Frontal cortex (tissue), 4 donors: ENCODE data around the gene HNRNPA3. TPM values are rescaled to one million over a fixed set of nuclear protein-coding genes. Genes with fewer than 3 reads are reported as not detected.
"Not testable (repeated sequence)": the region's sequence is repeated elsewhere in the genome, so short reads cannot be mapped to it uniquely, and the experiment has no call there.

ENCODE experiments used
- DNase-seq, 2 donors: peaks; one replicate each; pipeline ENCODE4 v3.0.0; 2012; ENCODE audit warnings: low spot score in 2 of 2
- FAIRE-seq: peaks from 2 replicates; lab custom pipeline; 2012; peaks lifted over from hg19 to GRCh38; lab: Jason Lieb, UNC
- total RNA-seq: library from RNA; depleted of rRNA; stranded (reverse); fragments of >200 nt; gene quantifications from one replicate; pipeline ENCODE4 v1.2.3, GENCODE V29; 2014
- donor health status: control.
- donor health status: control.
- donor health status: control.

Gene HNRNPA3
- total RNA-seq, 1 donor from 2014 or later: 63.2 TPM

GRCh38 chr2:177187631-177188312, 24.8 kb upstream of the HNRNPA3 start:
- DNase-seq (no peak), FAIRE-seq (no peak)

DNA sequence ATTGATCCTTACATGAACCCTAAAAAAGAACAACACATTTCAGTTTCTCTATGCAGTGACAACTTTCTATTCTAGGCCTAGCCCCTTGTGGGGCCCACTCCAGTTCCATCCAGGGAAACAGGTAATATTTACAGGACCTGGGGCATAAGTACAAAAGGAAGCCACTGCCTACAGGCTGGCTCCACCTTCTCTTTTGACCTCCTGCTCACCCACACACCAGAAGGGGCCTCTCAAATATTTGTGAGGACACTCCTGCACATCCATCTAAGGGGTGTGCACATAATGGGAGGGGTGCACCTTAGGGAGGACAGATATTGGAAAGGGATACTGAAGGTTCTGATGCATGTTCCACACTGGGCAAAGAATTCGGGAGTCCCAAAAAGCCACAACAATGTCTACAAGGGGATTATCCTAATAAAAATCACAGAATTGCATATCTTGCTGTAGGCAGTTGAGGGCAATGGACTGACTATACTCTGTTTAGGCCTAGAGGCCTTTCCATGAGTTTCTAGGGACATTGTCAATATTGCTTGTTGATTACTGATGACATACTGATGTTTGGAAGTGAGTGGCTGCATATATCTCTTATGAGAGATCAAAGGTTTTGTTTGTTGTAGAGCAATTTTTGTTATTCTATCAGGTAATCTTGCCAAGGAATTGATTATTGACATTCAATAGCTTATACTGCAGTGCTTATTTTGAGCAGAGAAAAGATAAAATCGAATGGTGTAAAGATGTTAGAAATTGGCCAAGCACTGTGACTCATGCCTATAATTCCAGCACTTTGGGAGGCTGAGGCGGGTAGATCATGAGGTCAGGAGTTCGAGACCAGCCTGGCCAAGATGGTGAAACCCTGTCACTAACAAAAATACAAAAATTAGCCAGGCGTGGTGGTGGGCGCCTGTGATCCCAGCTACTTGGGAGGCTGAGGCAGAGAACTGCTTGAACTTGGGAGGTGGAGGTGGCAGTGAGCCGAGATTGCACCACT, 23.8 kb upstream of the HNRNPA3 start:
- DNase-seq (no peak), FAIRE-seq (no peak)

- DNase-seq (no peak), FAIRE-seq (no peak)
Observed at GRCh38 chr2:177190941-177191340, 21.7 kb upstream of the HNRNPA3 start.

- DNase-seq (no peak), FAIRE-seq (no peak)
Observed at GRCh38 chr2:177192788-177193187, 19.8 kb upstream of the HNRNPA3 start.

- no peak for FAIRE-seq
Observed at GRCh38 chr2:177193240-177193639, 19.4 kb upstream of the HNRNPA3 start.

DNA sequence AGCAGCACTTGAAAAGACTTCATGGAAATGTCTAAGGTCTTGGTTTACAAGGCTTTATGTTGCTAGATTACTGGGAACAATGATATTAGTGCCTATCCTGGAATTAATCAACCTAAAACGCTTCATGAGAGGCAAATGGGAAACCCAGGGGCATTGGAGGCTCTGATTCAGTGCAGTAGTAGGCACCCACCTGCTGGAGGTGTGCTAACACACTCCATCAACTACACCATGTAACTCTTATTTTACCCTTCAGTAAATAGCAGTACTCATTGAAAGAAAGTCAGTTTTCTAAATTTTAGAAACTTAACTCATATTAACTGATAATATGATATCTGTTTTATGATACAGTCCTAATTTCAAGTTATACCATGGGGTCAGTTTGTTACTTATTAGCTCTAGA, 17.4 kb upstream of the HNRNPA3 start:
- FAIRE-seq (no peak), DNase-seq (no peak)

More at GRCh38 chr2:177193240-177193639, 19.4 kb upstream of the HNRNPA3 start:
- no peak for DNase-seq

- not testable (repeated sequence) for FAIRE-seq
Observed at GRCh38 chr2:177200419-177200818, 12.2 kb upstream of the HNRNPA3 start.

GRCh38 chr2:177201919-177202346, 10.7 kb upstream of the HNRNPA3 start:
- FAIRE-seq (no peak), DNase-seq (no peak)

More at GRCh38 chr2:177200419-177200818, 12.2 kb upstream of the HNRNPA3 start:
- not testable (repeated sequence) for DNase-seq

DNA sequence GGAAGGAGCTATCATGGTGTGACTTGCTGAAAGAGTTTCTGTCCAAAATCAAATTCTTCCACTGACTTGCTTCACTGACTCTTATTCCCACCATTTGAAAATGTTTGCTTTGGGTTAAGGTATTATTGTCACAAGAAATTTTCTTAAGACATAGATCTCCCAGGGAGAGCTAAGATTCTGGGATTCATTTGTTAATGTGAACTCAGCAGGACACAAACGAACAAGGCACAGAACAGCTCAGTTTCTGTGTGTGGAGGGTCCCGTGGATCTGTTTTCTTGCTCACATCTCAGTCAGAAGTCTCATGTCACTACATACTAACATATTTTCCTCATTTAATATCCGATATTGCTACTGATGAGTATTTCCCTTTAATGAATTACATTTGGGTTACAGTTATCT, 8.2 kb upstream of the HNRNPA3 start:
- DNase-seq (no peak), FAIRE-seq (no peak)

DNA sequence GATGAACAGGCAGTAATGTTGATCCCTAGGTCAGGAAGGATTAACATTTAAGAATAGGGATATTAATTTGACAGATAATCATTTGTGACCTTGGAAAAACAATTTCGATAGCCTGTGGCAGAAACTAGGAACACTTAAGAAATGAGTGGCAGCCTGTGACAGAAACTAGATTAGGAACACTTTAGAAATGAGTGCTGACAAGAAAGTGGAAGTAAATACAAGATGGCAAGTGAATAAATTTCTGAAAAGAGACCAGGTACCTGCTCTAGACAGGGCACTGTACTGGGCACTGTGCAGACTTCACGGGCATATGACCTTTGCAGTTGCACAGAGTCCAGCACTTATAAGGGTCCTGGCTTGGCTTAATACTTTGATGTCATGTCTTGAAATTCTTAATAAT, 5.5 kb upstream of the HNRNPA3 start:
- FAIRE-seq: no peak
- no peak for DNase-seq

GRCh38 chr2:177211169-177211568, 1.4 kb upstream of the HNRNPA3 start:
- FAIRE-seq: no peak
- no peak for DNase-seq

- DNase-seq (no peak), FAIRE-seq (no peak)
Observed at GRCh38 chr2:177211576-177212105, 953 bp upstream of the HNRNPA3 start.

DNA sequence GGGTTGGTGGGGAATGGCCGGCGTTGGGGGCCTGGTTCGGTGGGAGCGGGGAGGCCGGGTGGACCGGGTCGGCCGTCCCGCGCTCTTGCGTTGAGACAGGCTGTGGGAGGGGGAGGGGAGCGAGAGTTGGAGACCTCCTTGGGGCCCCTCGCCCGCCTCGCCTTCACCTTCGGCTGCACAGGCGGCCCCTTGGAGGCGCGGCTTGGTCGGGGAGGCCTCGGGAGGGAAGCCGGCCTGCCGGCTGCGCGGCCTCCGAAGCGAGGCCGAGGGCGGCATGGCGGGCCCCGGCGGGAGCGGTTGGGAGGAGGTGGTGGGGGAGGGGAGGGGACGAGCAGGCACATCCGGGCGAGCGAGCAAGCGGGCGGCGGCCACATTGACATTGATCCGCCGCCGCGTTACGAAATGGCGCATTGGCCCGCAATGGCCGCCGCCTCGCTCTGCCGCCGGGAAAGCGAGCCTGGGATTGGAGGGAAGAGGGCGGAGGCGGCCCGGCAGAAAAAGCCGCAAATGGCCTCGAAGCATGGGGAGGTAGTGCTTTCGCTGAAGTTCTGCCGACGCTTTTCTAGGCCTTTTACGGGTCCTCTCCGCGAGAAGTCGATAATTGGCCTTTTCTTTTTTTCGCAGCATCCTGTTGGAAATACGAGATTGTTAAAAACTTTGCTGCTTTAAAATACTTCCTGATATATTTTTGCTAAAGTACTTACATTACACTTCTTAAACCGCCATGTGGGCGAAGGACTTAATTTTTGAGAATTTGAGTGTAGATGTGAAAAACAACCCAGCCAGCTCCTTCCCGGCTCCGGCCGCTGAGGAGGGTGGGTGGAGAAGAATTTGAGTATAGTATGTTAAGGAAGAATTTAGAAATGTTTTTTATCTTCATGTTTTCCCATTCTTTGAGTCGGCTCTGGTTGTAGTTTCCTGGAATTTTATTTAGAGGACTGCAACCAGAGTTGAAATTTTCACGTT, 580 bp downstream of the HNRNPA3 start:
- DNase-seq: peak; percentile 75 to 77
- FAIRE-seq: no peak

DNA sequence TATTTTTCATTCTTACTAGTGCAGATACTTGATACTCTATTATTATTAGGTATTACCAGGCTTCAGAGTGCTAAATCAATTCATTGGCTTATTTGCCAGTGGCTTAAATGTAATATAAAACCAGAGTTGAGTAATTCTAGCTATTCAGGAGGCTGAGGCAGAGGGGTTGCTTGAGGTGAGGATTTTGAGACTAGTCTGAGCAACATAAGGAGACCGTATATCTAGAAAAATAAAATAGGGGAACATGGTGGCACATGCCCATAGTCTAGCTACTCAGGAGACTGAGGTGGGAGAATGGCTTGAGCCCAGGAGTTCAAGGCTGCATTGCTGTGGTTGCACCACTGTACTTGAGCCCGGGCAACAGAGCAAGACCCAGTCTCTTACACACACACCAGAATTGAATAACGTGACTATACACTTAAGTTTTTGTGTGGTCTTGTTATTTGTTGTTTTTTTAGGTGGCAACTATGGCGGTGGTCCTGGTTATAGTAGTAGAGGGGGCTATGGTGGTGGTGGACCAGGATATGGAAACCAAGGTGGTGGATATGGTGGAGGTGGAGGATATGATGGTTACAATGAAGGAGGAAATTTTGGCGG, 4.8 kb downstream of the HNRNPA3 start:
- DNase-seq (no peak), FAIRE-seq (no peak)

- FAIRE-seq: peak; percentile 37
- DNase-seq: not testable (repeated sequence)
Observed at GRCh38 chr2:177219787-177220186, 7.2 kb downstream of the HNRNPA3 start.

DNA sequence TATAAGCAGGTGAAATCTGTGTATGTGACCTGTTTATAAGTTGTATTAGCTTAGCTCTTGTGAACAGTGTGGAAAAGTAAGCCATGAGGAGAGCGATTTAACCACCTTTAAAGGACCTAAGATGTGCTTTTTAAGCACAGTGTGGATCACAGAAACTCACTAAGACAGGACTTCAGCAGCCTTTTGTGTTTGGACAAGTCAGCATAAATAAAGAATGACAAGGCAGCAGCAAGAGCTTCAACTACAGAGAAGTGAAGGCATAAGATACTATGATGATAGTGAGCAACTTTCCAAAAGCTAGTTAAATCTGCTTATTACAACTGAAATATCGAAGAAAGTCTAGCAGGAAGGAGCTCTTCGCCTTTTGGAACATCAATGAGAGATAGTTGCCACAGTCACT, 8.9 kb downstream of the HNRNPA3 start:
- no peak for DNase-seq
- FAIRE-seq: no peak

DNA sequence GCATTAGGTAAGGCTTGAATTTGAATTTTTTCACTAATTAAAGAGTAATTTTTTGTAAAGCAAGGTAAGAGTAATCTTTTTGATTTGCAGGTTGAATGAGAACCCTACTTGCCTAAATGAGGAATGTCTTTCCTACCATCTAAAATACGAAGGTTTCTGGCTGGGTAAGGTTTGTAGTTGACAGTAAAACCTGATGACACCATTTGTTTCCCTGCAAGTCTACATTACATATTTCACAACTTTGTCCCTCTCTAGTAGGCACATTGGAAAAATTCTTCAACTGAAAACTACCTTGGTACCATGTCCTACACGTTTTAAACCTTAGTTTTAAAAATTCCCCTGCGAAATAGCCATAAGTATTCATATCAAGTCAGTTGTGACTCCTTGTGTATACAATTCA, 9.4 kb downstream of the HNRNPA3 start:
- no peak for FAIRE-seq
- no peak for DNase-seq

- FAIRE-seq: peak; percentile 91
- not testable (repeated sequence) for DNase-seq
Observed at GRCh38 chr2:177223436-177223835, 10.8 kb downstream of the HNRNPA3 start.

DNA sequence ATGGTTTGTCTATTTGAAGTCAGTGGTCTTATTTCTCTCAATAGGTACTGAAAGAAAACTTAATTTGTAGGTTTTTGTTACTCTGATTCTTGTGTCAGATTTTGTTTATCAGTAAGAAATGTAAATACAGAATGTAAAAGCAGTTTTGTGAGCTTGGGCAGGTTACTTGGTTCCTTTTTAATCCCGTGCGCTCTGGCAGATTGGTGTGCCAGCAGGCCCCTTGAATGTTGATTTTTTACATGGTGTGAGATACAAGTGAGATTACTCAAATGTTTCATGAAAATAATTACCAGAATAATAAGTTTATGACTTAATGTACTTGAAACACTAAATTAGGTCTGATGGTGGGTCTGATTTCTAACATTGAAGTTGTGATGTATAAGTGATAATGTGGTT, 13.4 kb downstream of the HNRNPA3 start:
- no peak for FAIRE-seq
- no peak for DNase-seq
